ENCODE measurements around the gene TFE3.
"Not testable (repeated sequence)": the region's sequence is repeated elsewhere in the genome, so short reads cannot be mapped to it uniquely, and the experiment has no call there.

The TFE3 gene

GRCh38 chrX:49002091-49002935 lies 40.8 kb downstream of the TFE3 start, which contains the start of gene GRIPAP1:
Gene GRIPAP1, minus strand, starts transcription at chrX:49002264. Its CDS starts 35 bp downstream, at chrX:49002229.
- peak; percentile 92 for DNase-seq (ENCODE audit: low spot score in 2 of 2)
- H3K36me3 ChIP-seq (replicated peaks) = peaks cover 16% of the 10 kb centered on the region
- H3K4me1 ChIP-seq = peaks cover 12% of the 10 kb centered on the region
- in situ Hi-C loops (cut with MboI; ENCODE audit: low sequenced_read_pairs) = no loop called here
- no peaks in the 10 kb centered on the region for H3K9me3 ChIP-seq
- H3K27me3 ChIP-seq (ENCODE audit: low read depth) = no peaks in the 10 kb centered on the region
- H3K4me3 ChIP-seq = peak within 1 kb of the TSS; percentile 77

- in situ Hi-C loops (cut with MboI; ENCODE audit: low sequenced_read_pairs) = no loop called here
Observed at GRCh38 chrX:49001521-49002090, 41.6 kb downstream of the TFE3 start.

GRCh38 chrX:49000636-49001035 lies 42.5 kb downstream of the TFE3 start:
- Histone ChIP-seq H3K4me1 (peaks cover 12% of the 10 kb centered on the region), H3K27me3 (ENCODE audit: low read depth) (no peaks in the 10 kb centered on the region), H3K4me3 (no peak overlapping the region; the same call in 1 of the 2 replicates), H3K36me3 (replicated peaks) (peaks cover 32% of the 10 kb centered on the region), H3K9me3 (no peaks in the 10 kb centered on the region)
- DNase-seq (ENCODE audit: low spot score in 2 of 2) = no peak
- in situ Hi-C loops (cut with MboI; ENCODE audit: low sequenced_read_pairs) = no loop called here

More at GRCh38 chrX:49001521-49002090, 41.6 kb downstream of the TFE3 start:
- Histone ChIP-seq H3K27me3 (ENCODE audit: low read depth) (no peaks in the 10 kb centered on the region), H3K4me3 (peak overlapping the region; percentile 77), H3K9me3 (no peaks in the 10 kb centered on the region), H3K36me3 (replicated peaks) (peaks cover 22% of the 10 kb centered on the region), H3K4me1 (peaks cover 12% of the 10 kb centered on the region)
- DNase-seq (ENCODE audit: low spot score in 2 of 2) = peak; percentile 28 to 61

GRCh38 chrX:48999030-48999429 lies 44.1 kb downstream of the TFE3 start:
- Histone ChIP-seq H3K4me3 (no peak overlapping the region), H3K27me3 (ENCODE audit: low read depth) (no peaks in the 10 kb centered on the region), H3K36me3 (replicated peaks) (peaks cover 37% of the 10 kb centered on the region), H3K9me3 (no peaks in the 10 kb centered on the region), H3K4me1 (peaks cover 12% of the 10 kb centered on the region)
- in situ Hi-C loops (cut with MboI; ENCODE audit: low sequenced_read_pairs) = no loop called here
- no peak for DNase-seq (ENCODE audit: low spot score in 2 of 2)

- no peak overlapping the region for H3K4me3 ChIP-seq
Observed at GRCh38 chrX:48998391-48998790, 44.8 kb downstream of the TFE3 start.

GRCh38 chrX:48997865-48998264 lies 45.3 kb downstream of the TFE3 start:
- in situ Hi-C loops (cut with MboI; ENCODE audit: low sequenced_read_pairs) = no loop called here
- Histone ChIP-seq H3K36me3 (replicated peaks) (peaks cover 47% of the 10 kb centered on the region), H3K27me3 (ENCODE audit: low read depth) (no peaks in the 10 kb centered on the region), H3K9me3 (no peaks in the 10 kb centered on the region), H3K4me3 (no peak overlapping the region), H3K4me1 (peaks cover 8% of the 10 kb centered on the region)
- no peak for DNase-seq (ENCODE audit: low spot score in 2 of 2)

More at GRCh38 chrX:48998391-48998790, 44.8 kb downstream of the TFE3 start:
- H3K36me3 ChIP-seq (replicated peaks) = peaks cover 42% of the 10 kb centered on the region
- in situ Hi-C loops (cut with MboI; ENCODE audit: low sequenced_read_pairs) = no loop called here
- no peaks in the 10 kb centered on the region for H3K27me3 ChIP-seq (ENCODE audit: low read depth)
- H3K9me3 ChIP-seq = no peaks in the 10 kb centered on the region
- H3K4me1 ChIP-seq = peaks cover 9% of the 10 kb centered on the region
- DNase-seq (ENCODE audit: low spot score in 2 of 2) = no peak

GRCh38 chrX:48997455-48997854 lies 45.7 kb downstream of the TFE3 start:
- Histone ChIP-seq H3K4me3 (no peak overlapping the region), H3K9me3 (no peaks in the 10 kb centered on the region), H3K4me1 (peaks cover 5% of the 10 kb centered on the region; the same call in 1 of the 2 replicates), H3K27me3 (ENCODE audit: low read depth) (no peaks in the 10 kb centered on the region), H3K36me3 (replicated peaks) (peaks cover 51% of the 10 kb centered on the region)
- in situ Hi-C loops (cut with MboI; ENCODE audit: low sequenced_read_pairs) = no loop called here
- no peak for DNase-seq (ENCODE audit: low spot score in 2 of 2)

GRCh38 chrX:48996969-48997368 lies 46.2 kb downstream of the TFE3 start:
- Histone ChIP-seq H3K9me3 (no peaks in the 10 kb centered on the region), H3K36me3 (replicated peaks) (peaks cover 56% of the 10 kb centered on the region), H3K4me1 (peaks cover 5% of the 10 kb centered on the region; the same call in 1 of the 2 replicates), H3K4me3 (no peak overlapping the region), H3K27me3 (ENCODE audit: low read depth) (no peaks in the 10 kb centered on the region)
- peak in 1 of 2 experiments; percentile 57 for DNase-seq (ENCODE audit: low spot score in 2 of 2)
- in situ Hi-C loops (cut with MboI; ENCODE audit: low sequenced_read_pairs) = no loop called here

GRCh38 chrX:48992341-48992740 lies 50.8 kb downstream of the TFE3 start:
- H3K36me3 ChIP-seq (replicated peaks) = peaks cover 80% of the 10 kb centered on the region
- in situ Hi-C loops (cut with MboI; ENCODE audit: low sequenced_read_pairs) = no loop called here
- no peak for DNase-seq (ENCODE audit: low spot score in 2 of 2)

GRCh38 chrX:48989483-48989882 lies 53.7 kb downstream of the TFE3 start:
- Histone ChIP-seq H3K4me1 (no peaks in the 10 kb centered on the region), H3K27me3 (ENCODE audit: low read depth) (no peaks in the 10 kb centered on the region), H3K36me3 (replicated peaks) (peaks cover 65% of the 10 kb centered on the region), H3K4me3 (no peak overlapping the region), H3K9me3 (no peaks in the 10 kb centered on the region)
- no peak for DNase-seq (ENCODE audit: low spot score in 2 of 2)
- in situ Hi-C loops (cut with MboI; ENCODE audit: low sequenced_read_pairs) = loop anchor here (10.0 kb wide), 1 partner anchor 115 kb away; no protein-coding TSS in a partner anchor

More at GRCh38 chrX:48992341-48992740, 50.8 kb downstream of the TFE3 start:
- Histone ChIP-seq H3K4me3 (no peak overlapping the region), H3K9me3 (no peaks in the 10 kb centered on the region), H3K4me1 (no peaks in the 10 kb centered on the region), H3K27me3 (ENCODE audit: low read depth) (no peaks in the 10 kb centered on the region)

- no peak for DNase-seq (ENCODE audit: low spot score in 2 of 2)
- in situ Hi-C loops (cut with MboI; ENCODE audit: low sequenced_read_pairs) = loop anchor here (10.0 kb wide), 1 partner anchor 121 kb away; no protein-coding TSS in a partner anchor
- Histone ChIP-seq H3K36me3 (replicated peaks) (peaks cover 58% of the 10 kb centered on the region), H3K9me3 (no peaks in the 10 kb centered on the region), H3K4me1 (no peaks in the 10 kb centered on the region), H3K4me3 (no peak overlapping the region), H3K27me3 (ENCODE audit: low read depth) (no peaks in the 10 kb centered on the region)
Observed at GRCh38 chrX:48983896-48984295, 59.3 kb downstream of the TFE3 start.

- DNase-seq (ENCODE audit: low spot score in 2 of 2) = no peak
Observed at GRCh38 chrX:48983081-48983480, 60.1 kb downstream of the TFE3 start.

GRCh38 chrX:48981178-48981577 lies 62.0 kb downstream of the TFE3 start:
- DNase-seq (ENCODE audit: low spot score in 2 of 2) = no peak
- Histone ChIP-seq H3K4me1 (no peaks in the 10 kb centered on the region), H3K36me3 (replicated peaks) (peaks cover 65% of the 10 kb centered on the region), H3K9me3 (no peaks in the 10 kb centered on the region), H3K27me3 (ENCODE audit: low read depth) (no peaks in the 10 kb centered on the region), H3K4me3 (no peak overlapping the region)
- in situ Hi-C loops (cut with MboI; ENCODE audit: low sequenced_read_pairs) = loop anchor here (10.0 kb wide), 1 partner anchor 124 kb away; no protein-coding TSS in a partner anchor

More at GRCh38 chrX:48983081-48983480, 60.1 kb downstream of the TFE3 start:
- H3K9me3 ChIP-seq = no peaks in the 10 kb centered on the region
- peaks cover 53% of the 10 kb centered on the region for H3K36me3 ChIP-seq (replicated peaks)
- H3K4me1 ChIP-seq = no peaks in the 10 kb centered on the region
- in situ Hi-C loops (cut with MboI; ENCODE audit: low sequenced_read_pairs) = loop anchor here (10.0 kb wide), 1 partner anchor 122 kb away; no protein-coding TSS in a partner anchor
- no peak overlapping the region for H3K4me3 ChIP-seq
- no peaks in the 10 kb centered on the region for H3K27me3 ChIP-seq (ENCODE audit: low read depth)

- in situ Hi-C loops (cut with MboI; ENCODE audit: low sequenced_read_pairs) = loop anchor here (10.0 kb wide), 1 partner anchor 124 kb away; no protein-coding TSS in a partner anchor
- not testable (repeated sequence) for H3K4me3 ChIP-seq; DNase-seq (ENCODE audit: low spot score in 2 of 2); H3K9me3 ChIP-seq; H3K4me1 ChIP-seq; H3K27me3 ChIP-seq (ENCODE audit: low read depth)
- peaks cover 71% of the 10 kb centered on the region for H3K36me3 ChIP-seq (replicated peaks)
Observed at GRCh38 chrX:48980341-48980740, 62.8 kb downstream of the TFE3 start.
